HepG2 (cell line): Measurements from ENCODE around the gene CMKLR1. TPM values are rescaled to one million over a fixed set of nuclear protein-coding genes. Genes with fewer than 3 reads are reported as not detected.

ENCODE experiments used
- ATAC-seq: fragments of 200-7000 bp; cut with Tn5 transposase; 3 replicates; pipeline ENCODE4 v1.9.1; 2020; ENCODE audit warnings: mild to moderate bottlenecking, moderate library complexity
- BruUV-seq: library from RNA; stranded (reverse); fragments of 400-500 nt; replicated peaks from 2 replicates; lab custom pipeline; 2021; lab: Mats Ljungman, UMichigan
- CTCF ChIA-PET: fragments of 300-600 bp; formaldehyde crosslinking; extraction: SDS; loops from one replicate; lab custom pipeline; 2021; ENCODE audit warnings: low total read pairs, inconsistent platforms, low intra/inter-chr PET ratio; lab: Yijun Ruan, JAX
- POLR2A ChIA-PET: fragments of 350-600 bp; sonication (Branson Sonifier 250); formaldehyde crosslinking; loops from one replicate; lab custom pipeline; 2020; ENCODE audit warnings: antibody characterized with exemption, inconsistent platforms; lab: Yijun Ruan, JAX
- DNase-seq: peaks from one replicate; pipeline ENCODE4 v3.0.0-alpha.2; 2015; ENCODE audit warnings: low spot score
- FAIRE-seq: peaks from 3 replicates; lab custom pipeline; 2011; peaks lifted over from hg19 to GRCh38; lab: Jason Lieb, UNC
- H2AFZ ChIP-seq: one replicate; pipeline ENCODE4 v1.6.1; 2011; ENCODE audit warnings: low read length, inconsistent platforms
- H3K27ac ChIP-seq: fragments of 300-600 bp; 3 replicates; pipeline ENCODE4 v1.8.0; 2011; ENCODE audit warnings: mixed run types, mild to moderate bottlenecking, mixed read lengths, low read length, inconsistent platforms; ENCODE audit not compliant: insufficient read depth; ENCODE audit errors: extremely low read length
- H3K27me3 ChIP-seq, 2 experiments: fragments of 200-600 bp in 1 of 2; 2 replicates in 1 of 2; 3 replicates in 1 of 2; pipeline versions ENCODE4 v1.6.0 to v1.8.0; 2011; ENCODE audit warnings: low read length in 2 of 2, mild to moderate bottlenecking in 2 of 2, moderate library complexity in 2 of 2, inconsistent platforms in 1 of 2; ENCODE audit not compliant: insufficient read depth in 2 of 2, control insufficient read depth in 1 of 2
- H3K36me3 ChIP-seq, 2 experiments: fragments of 200-600 bp in 1 of 2; replicated peaks in 1 of 2; 2 replicates in 1 of 2; 3 replicates in 1 of 2; pipeline versions ENCODE4 v1.5.1 to v1.8.0; 2011; ENCODE audit warnings: low read length in 2 of 2, inconsistent platforms in 1 of 2; ENCODE audit not compliant: insufficient read depth in 2 of 2, control insufficient read depth in 1 of 2
- H3K4me1 ChIP-seq: 2 replicates; pipeline ENCODE4 v1.5.1; 2012; ENCODE audit warnings: low read length, inconsistent platforms; ENCODE audit not compliant: insufficient read depth
- H3K4me2 ChIP-seq: 2 replicates; pipeline ENCODE4 v1.6.0; 2011; ENCODE audit warnings: low read depth, low read length, inconsistent platforms
- H3K4me3 ChIP-seq, 3 experiments: fragments of 200-600 bp in 1 of 3; sonication (generic), shearing (Covaris generic) in 1 of 3; replicated peaks in 1 of 3; 2 replicates each; pipeline ENCODE4 v1.5.1; 2011 to 2016; ENCODE audit warnings: low read length in 3 of 3, inconsistent platforms in 2 of 3, low read depth in 2 of 3, mild to moderate bottlenecking in 2 of 3, control low read depth in 1 of 3, mixed read lengths in 1 of 3; ENCODE audit not compliant: insufficient read depth in 1 of 3
- H3K79me2 ChIP-seq: one replicate; pipeline ENCODE4 v1.6.1; 2011; ENCODE audit warnings: low read length, inconsistent platforms; ENCODE audit not compliant: insufficient read depth
- H3K9ac ChIP-seq: 2 replicates; pipeline ENCODE4 v1.6.0; 2011; ENCODE audit warnings: mild to moderate bottlenecking, low read depth, low read length, inconsistent platforms; ENCODE audit not compliant: insufficient read depth
- H3K9me3 ChIP-seq: 2 replicates; pipeline ENCODE4 v1.5.1; 2012; ENCODE audit warnings: mild to moderate bottlenecking, low read length
- H4K20me1 ChIP-seq: 2 replicates; pipeline ENCODE4 v1.6.0; 2011; ENCODE audit warnings: inconsistent platforms, mild to moderate bottlenecking, low read length, moderate library complexity; ENCODE audit not compliant: insufficient read depth
- BRD4 ChIP-seq: sonication (generic); formaldehyde crosslinking; IDR thresholded peaks from 2 replicates; pipeline ENCODE4 v1.4.0; 2020; ENCODE audit warnings: missing genetic modification reagents
- GFI1 ChIP-seq: sonication (generic); formaldehyde crosslinking; IDR thresholded peaks from 2 replicates; pipeline ENCODE4 v1.5.0; 2020; ENCODE audit warnings: missing genetic modification reagents, mild to moderate bottlenecking, borderline replicate concordance
- KLF16 ChIP-seq, 2 experiments: sonication (generic) in 1 of 2; formaldehyde crosslinking in 1 of 2; IDR thresholded peaks; 2 replicates each; pipeline versions ENCODE4 v1.6.1 to v1.8.0; 2016 to 2023; ENCODE audit warnings: missing genetic modification reagents in 2 of 2, missing compliant biosample characterization in 1 of 2
- MAX ChIP-seq: IDR thresholded peaks from 2 replicates; pipeline ENCODE4 v1.6.1; 2012; ENCODE audit warnings: inconsistent platforms
- RORA ChIP-seq: sonication (generic); formaldehyde crosslinking; IDR thresholded peaks from 2 replicates; pipeline ENCODE4 v1.5.0; 2020; ENCODE audit warnings: mild to moderate bottlenecking, missing genetic modification reagents, moderate library complexity
- RXRA ChIP-seq: sonication (generic); formaldehyde crosslinking; IDR thresholded peaks from 2 replicates; pipeline ENCODE4 v1.5.1; 2020; ENCODE audit warnings: missing genetic modification reagents
- SAP130 ChIP-seq: IDR thresholded peaks from 2 replicates; pipeline ENCODE4 v1.6.1; 2016; ENCODE audit warnings: low read depth
- TFAP4 ChIP-seq: sonication (generic); IDR thresholded peaks from 2 replicates; pipeline ENCODE4 v1.6.1; 2016; ENCODE audit warnings: low read depth, borderline replicate concordance
- THYN1 ChIP-seq: sonication (generic); formaldehyde crosslinking; IDR thresholded peaks from 2 replicates; pipeline ENCODE4 v1.8.1; 2023; ENCODE audit warnings: low read depth, mild to moderate bottlenecking, moderate library complexity, missing genetic modification reagents, borderline replicate concordance
- XRCC5 ChIP-seq: fragments of 200-400 bp; formaldehyde crosslinking; optimal IDR thresholded peaks from 2 replicates; pipeline ENCODE3; 2017; ENCODE audit warnings: mild to moderate bottlenecking, low read length
- ZBTB33 ChIP-seq: sonication (generic); formaldehyde crosslinking; IDR thresholded peaks from 2 replicates; pipeline ENCODE4 v1.4.0; 2020; ENCODE audit warnings: missing genetic modification reagents
- ZBTB34 ChIP-seq: sonication (generic); formaldehyde crosslinking; IDR thresholded peaks from 2 replicates; pipeline ENCODE4 v1.8.0; 2022; ENCODE audit warnings: mild to moderate bottlenecking, missing genetic modification reagents
- ZFP91 ChIP-seq: sonication (generic); formaldehyde crosslinking; IDR thresholded peaks from 2 replicates; pipeline ENCODE4 v1.9.0; 2022; ENCODE audit warnings: missing genetic modification reagents, mild to moderate bottlenecking, borderline replicate concordance
- ZFY ChIP-seq: sonication (generic); formaldehyde crosslinking; IDR thresholded peaks from 2 replicates; pipeline ENCODE4 v1.4.0; 2020; ENCODE audit warnings: missing genetic modification reagents
- ZMYM3 ChIP-seq: sonication (generic); formaldehyde crosslinking; IDR thresholded peaks from 2 replicates; pipeline ENCODE4 v1.5.1; 2020; ENCODE audit warnings: mild to moderate bottlenecking, missing genetic modification reagents
- ZNF639 ChIP-seq: conservative IDR thresholded peaks from 2 replicates; pipeline ENCODE4 v1.6.1; 2018; ENCODE audit warnings: missing genetic modification reagents
- ZNF773 ChIP-seq: sonication (generic); formaldehyde crosslinking; IDR thresholded peaks from 2 replicates; pipeline ENCODE4 v1.4.0; 2020; ENCODE audit warnings: missing genetic modification reagents, borderline replicate concordance
- WGBS: methylation state at CpG from one replicate; pipeline ENCODE4 v1.1.6; 2017; ENCODE audit warnings: low lambda C conversion rate; 5-methylcytosine and 5-hydroxymethylcytosine counted together
- in situ Hi-C: cut with HindIII; loops from 2 replicates; pipeline ENCODE4 v1.10.0; 2017; ENCODE audit warnings: low pct_unique_long_range_greater_than_20kb; ENCODE audit not compliant: extremely low pct_ligation_motif_present
- intact Hi-C: fragments of 100-400 bp; cut with micrococcal nuclease; formaldehyde crosslinking; loops from one replicate; pipeline ENCODE4 v1.10.0; 2022; ENCODE audit not compliant: unreplicated experiment
- polyA plus RNA-seq, 8 experiments: library from polyadenylated mRNA; depleted of rRNA in 3 of 8; stranded (reverse) in 7 of 8; unstranded in 1 of 8; fragments of >200 nt; fragmentation: Illumina TruSeq in 4 of 8; extraction: Trizol in 4 of 8; gene quantifications; 2 replicates each; pipeline versions ENCODE4 v1.2.1 to v1.2.3, GENCODE V29; 2011 to 2016; ENCODE audit warnings: low read depth in 4 of 8, missing spikeins in 1 of 8, mixed read lengths in 1 of 8; ENCODE audit not compliant: insufficient read depth in 1 of 8
- total RNA-seq, 5 experiments: library from RNA; depleted of rRNA; stranded (reverse); fragments of >200 nt; fragmentation: Illumina TruSeq; extraction: Trizol; gene quantifications; 2 replicates each; pipeline ENCODE4 v1.2.3, GENCODE V29; 2016; ENCODE audit warnings: low read depth in 1 of 5

CMKLR1 gene
- total and polyA plus RNA-seq, 2 of the 13 experiments (the other 11 are each of a cell fraction or from before 2014, with no cell fraction given): not detected

- peaks cover 0 to 6% of the 10 kb centered on the region in 2 experiments; a peak in 1 of 5 replicates for H3K27me3 ChIP-seq
- DNase-seq: peak; percentile 54
- ATAC-seq: peak; percentile 60
- in situ Hi-C loops: no loop called here
- ChIA-PET POLR2A (interaction anchor here (1.7 kb wide), 1 partner anchor 9 kb away, joined by 4 read pairs; no protein-coding TSS in a partner anchor), CTCF (no interaction called here)
- peak overlapping the region; percentile 97 for H3K27ac ChIP-seq
- 57% methylated on average over 1 of the region's 5 CpGs for WGBS
- peak overlapping the region; percentile 68 for H3K9ac ChIP-seq
- no peaks in the 10 kb centered on the region for H3K36me3 ChIP-seq
- H3K79me2 ChIP-seq: no peaks in the 10 kb centered on the region
- H3K4me2 ChIP-seq: peak overlapping the region; percentile 74
- H4K20me1 ChIP-seq: no peaks in the 10 kb centered on the region
- H3K9me3 ChIP-seq: no peaks in the 10 kb centered on the region
- FAIRE-seq: peak; percentile 43
- H3K4me1 ChIP-seq: peaks cover 68% of the 10 kb centered on the region
- no TSS peak for BruUV-seq
- intact Hi-C loops: loop anchor here (2.0 kb wide), 1 partner anchor 202 kb away; the partner anchor contains the start of gene FICD
- H3K4me3 ChIP-seq: peak overlapping the region in 1 of 3 experiments; percentile 48; a peak in 2 of 6 replicates
- no peak overlapping the region for H2AFZ ChIP-seq
- peak; percentile 24 for TF ChIP-seq XRCC5
- 0 out of 2 replicates have a peak, but pooled peaks have one; percentile 7 for TF ChIP-seq ZFY (CRISPR knock-in tag)
- TF ChIP-seq ZNF639: no peak
- peak; percentile 28; the same call in 1 of the 2 replicates for TF ChIP-seq TFAP4
- TF ChIP-seq MAX: 0 out of 2 replicates have a peak, but pooled peaks have one; percentile 23
- no peak for TF ChIP-seq ZMYM3 (CRISPR knock-in tag)
- peak; percentile 42; the same call in 1 of the 2 replicates for TF ChIP-seq ZFP91 (CRISPR knock-in tag)
- peak; percentile 63 for TF ChIP-seq ZBTB34
- TF ChIP-seq ZBTB33 (CRISPR knock-in tag): no peak
- TF ChIP-seq THYN1 (CRISPR knock-in tag): no peak
- TF ChIP-seq SAP130 (CRISPR knock-in tag): no peak
- TF ChIP-seq BRD4: peak; percentile 56; the same call in 1 of the 2 replicates
- no peak for TF ChIP-seq GFI1
- TF ChIP-seq ZNF773: no peak
- TF ChIP-seq RORA (CRISPR knock-in tag): no peak
- 0 out of 2 replicates have a peak, but pooled peaks have one; percentile 12 for TF ChIP-seq RXRA
- no peak for TF ChIP-seq KLF16 (CRISPR knock-in tag; IDR thresholded peaks at IDR 0.05)
These were observed 26.4 kb downstream of the CMKLR1 start for GRCh38 chr12:108312693-108313189.
